Smooth muscle cell (in vitro differentiated cells): ENCODE data around the gene CNEP1R1. TPM values are rescaled to one million over a fixed set of nuclear protein-coding genes. Genes with fewer than 3 reads are reported as not detected.

Experiments
- DNase-seq: peaks from one replicate; lab custom pipeline; 2025; ENCODE audit not compliant: unreplicated experiment; lab: John Stamatoyannopoulos, UW
- H2AFZ ChIP-seq: fragments of 200-600 bp; sonication (generic); 2 replicates; pipeline ENCODE4 v1.6.0; 2016; ENCODE audit warnings: antibody characterized with exemption, low read depth, mild to moderate bottlenecking
- H3F3A ChIP-seq: fragments of 200-600 bp; sonication (generic); 2 replicates; pipeline ENCODE4 v1.6.0; 2017; ENCODE audit warnings: antibody characterized with exemption, low read depth
- H3K27ac ChIP-seq: fragments of 200-600 bp; sonication (generic); 2 replicates; pipeline ENCODE4 v1.5.1; 2016; ENCODE audit warnings: low read depth, mild to moderate bottlenecking
- H3K27me3 ChIP-seq: fragments of 200-600 bp; sonication (generic); 2 replicates; pipeline ENCODE4 v1.6.1; 2016; ENCODE audit warnings: low read depth, mild to moderate bottlenecking
- H3K36me3 ChIP-seq: fragments of 200-600 bp; sonication (generic); 2 replicates; pipeline ENCODE4 v1.5.1; 2016; ENCODE audit warnings: low read depth
- H3K4me1 ChIP-seq: fragments of 200-600 bp; sonication (generic); 2 replicates; pipeline ENCODE4 v1.5.1; 2016; ENCODE audit warnings: low read depth
- H3K4me2 ChIP-seq: fragments of 200-600 bp; sonication (generic); 2 replicates; pipeline ENCODE4 v1.6.0; 2016; ENCODE audit warnings: mild to moderate bottlenecking
- H3K4me3 ChIP-seq: fragments of 200-600 bp; sonication (generic); 2 replicates; pipeline ENCODE4 v1.5.1; 2016; ENCODE audit warnings: mild to moderate bottlenecking
- H3K79me2 ChIP-seq: fragments of 200-600 bp; sonication (generic); 2 replicates; pipeline ENCODE4 v1.6.0; 2016; ENCODE audit warnings: low read depth, mild to moderate bottlenecking
- H3K9ac ChIP-seq: fragments of 200-600 bp; sonication (generic); 2 replicates; pipeline ENCODE4 v1.6.0; 2016; ENCODE audit warnings: low read depth
- H3K9me3 ChIP-seq: fragments of 200-600 bp; sonication (generic); replicated peaks from 2 replicates; pipeline ENCODE4 v1.5.1; 2016; ENCODE audit warnings: low read depth
- H4K20me1 ChIP-seq: fragments of 200-600 bp; sonication (generic); 2 replicates; pipeline ENCODE4 v1.6.0; 2016; ENCODE audit warnings: low read depth
- WGBS: methylation state at CpG from one replicate; pipeline ENCODE4 v1.1.7; 2016; ENCODE audit warnings: low lambda C conversion rate; 5-methylcytosine and 5-hydroxymethylcytosine counted together
- polyA plus RNA-seq: library from polyadenylated mRNA; unstranded; fragments of >200 nt; fragmentation: Nextera tagmentation; extraction: Ambion mirVana; gene quantifications from 2 replicates; pipeline ENCODE4 v1.2.1, GENCODE V29; 2016
- total RNA-seq: library from RNA; depleted of rRNA; stranded (reverse); fragments of >200 nt; gene quantifications from 2 replicates; pipeline ENCODE4 v1.2.3, GENCODE V29; 2014
- TF ChIP-seq, protein P1 (sequence below): fragments of 200-600 bp; sonication (generic); IDR thresholded peaks from 2 replicates; pipeline ENCODE4 v1.5.1; 2017; ENCODE audit warnings: borderline replicate concordance, mild to moderate bottlenecking, antibody characterized with exemption; ENCODE audit not compliant: insufficient read depth, poor library complexity, severe bottlenecking

Gene CNEP1R1
- total and polyA plus RNA-seq, 2 experiments from 2014 or later: 21.3 to 31.7 TPM

DNA sequence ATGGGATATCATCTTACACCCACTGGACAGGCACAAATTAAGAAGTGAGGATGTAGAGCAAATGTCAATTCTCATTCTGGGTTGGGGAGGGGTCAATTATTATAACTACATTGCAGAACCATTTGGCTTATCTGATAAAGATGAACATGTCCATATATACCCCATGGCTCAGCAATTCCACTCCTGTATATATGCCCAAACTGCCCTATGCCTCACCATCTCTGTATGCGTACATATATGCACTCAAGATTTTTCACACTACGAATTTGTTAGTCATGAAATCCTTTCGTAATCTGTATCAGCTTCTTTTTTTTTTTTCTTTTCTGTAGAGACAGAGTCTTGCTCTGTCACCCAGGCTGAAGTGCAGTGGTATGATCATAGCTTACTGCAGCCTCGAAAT is 20.8 kb upstream of the CNEP1R1 start:
- Histone ChIP-seq H3K4me1 (no peaks in the 10 kb centered on the region), H3K27ac (no peak overlapping the region), H3K79me2 (no peaks in the 10 kb centered on the region), H3K9ac (no peak overlapping the region), H3K36me3 (no peaks in the 10 kb centered on the region), H3K4me3 (no peak overlapping the region), H2AFZ (no peak overlapping the region), H4K20me1 (no peaks in the 10 kb centered on the region), H3K4me2 (no peak overlapping the region), H3F3A (no peaks in the 10 kb centered on the region), H3K9me3 (no peaks in the 10 kb centered on the region), H3K27me3 (no peaks in the 10 kb centered on the region)
- DNase-seq: no peak
- TF ChIP-seq, protein P1, sequence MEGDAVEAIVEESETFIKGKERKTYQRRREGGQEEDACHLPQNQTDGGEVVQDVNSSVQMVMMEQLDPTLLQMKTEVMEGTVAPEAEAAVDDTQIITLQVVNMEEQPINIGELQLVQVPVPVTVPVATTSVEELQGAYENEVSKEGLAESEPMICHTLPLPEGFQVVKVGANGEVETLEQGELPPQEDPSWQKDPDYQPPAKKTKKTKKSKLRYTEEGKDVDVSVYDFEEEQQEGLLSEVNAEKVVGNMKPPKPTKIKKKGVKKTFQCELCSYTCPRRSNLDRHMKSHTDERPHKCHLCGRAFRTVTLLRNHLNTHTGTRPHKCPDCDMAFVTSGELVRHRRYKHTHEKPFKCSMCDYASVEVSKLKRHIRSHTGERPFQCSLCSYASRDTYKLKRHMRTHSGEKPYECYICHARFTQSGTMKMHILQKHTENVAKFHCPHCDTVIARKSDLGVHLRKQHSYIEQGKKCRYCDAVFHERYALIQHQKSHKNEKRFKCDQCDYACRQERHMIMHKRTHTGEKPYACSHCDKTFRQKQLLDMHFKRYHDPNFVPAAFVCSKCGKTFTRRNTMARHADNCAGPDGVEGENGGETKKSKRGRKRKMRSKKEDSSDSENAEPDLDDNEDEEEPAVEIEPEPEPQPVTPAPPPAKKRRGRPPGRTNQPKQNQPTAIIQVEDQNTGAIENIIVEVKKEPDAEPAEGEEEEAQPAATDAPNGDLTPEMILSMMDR: no peak
- WGBS: 93% methylated on average over 4 of the region's 4 CpGs

DNA sequence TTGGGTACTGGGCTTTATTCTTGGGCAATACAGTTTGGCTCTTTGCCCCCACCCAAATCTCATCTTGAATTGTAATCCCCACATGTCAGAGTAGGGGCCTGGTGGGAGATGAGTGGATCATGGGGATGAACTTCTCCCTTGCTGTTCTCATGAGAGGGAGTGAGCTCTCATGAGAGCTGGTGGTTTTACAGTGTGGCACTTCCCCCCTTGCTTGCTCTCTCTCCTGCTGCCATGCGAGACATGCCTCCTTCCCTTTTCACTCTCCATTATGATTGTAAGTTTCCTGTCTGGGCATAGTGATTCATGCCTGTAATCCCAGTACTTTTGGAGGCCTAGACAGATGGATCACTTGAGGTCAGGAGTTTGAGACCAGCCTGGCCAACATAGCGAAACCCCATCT is 18.1 kb upstream of the CNEP1R1 start:
- TF ChIP-seq, protein P1: no peak
- H2AFZ ChIP-seq: no peak overlapping the region

DNA sequence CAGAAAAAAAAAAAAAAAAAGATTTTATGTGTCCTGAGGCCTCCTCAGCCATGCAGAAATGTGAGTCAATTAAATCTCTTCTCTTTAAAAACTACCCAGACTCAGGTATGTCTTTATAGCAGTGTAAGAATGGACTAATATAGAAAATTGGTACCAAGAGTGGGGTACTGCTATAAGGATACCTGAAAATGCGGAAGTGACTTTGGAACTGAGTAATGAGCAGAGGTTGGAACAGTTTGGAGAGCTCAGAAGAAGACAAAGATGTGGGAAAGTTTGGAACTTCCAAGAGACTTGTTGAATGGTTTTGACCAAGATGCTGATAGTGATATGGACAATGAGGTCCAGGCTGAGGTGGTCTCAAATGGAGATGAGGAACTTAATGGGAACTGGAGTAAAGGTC is 17.3 kb upstream of the CNEP1R1 start:
- no peak overlapping the region for H2AFZ ChIP-seq
- H3K4me2 ChIP-seq: no peak overlapping the region
- no peaks in the 10 kb centered on the region for H3K79me2 ChIP-seq
- 97% methylated on average over 1 of the region's 1 CpG for WGBS
- H3K4me1 ChIP-seq: no peaks in the 10 kb centered on the region
- no peak overlapping the region for H3K27ac ChIP-seq
- no peak overlapping the region for H3K9ac ChIP-seq
- no peaks in the 10 kb centered on the region for H3K9me3 ChIP-seq
- no peaks in the 10 kb centered on the region for H3F3A ChIP-seq
- TF ChIP-seq, protein P1: no peak
- DNase-seq: no peak
- no peaks in the 10 kb centered on the region for H3K36me3 ChIP-seq
- no peak overlapping the region for H3K4me3 ChIP-seq
- no peaks in the 10 kb centered on the region for H4K20me1 ChIP-seq
- H3K27me3 ChIP-seq: no peaks in the 10 kb centered on the region

More for the DNA sequence above, 18.1 kb upstream of the CNEP1R1 start:
- DNase-seq: no peak
- H3K79me2 ChIP-seq: no peaks in the 10 kb centered on the region
- 77% methylated on average over 2 of the region's 2 CpGs for WGBS
- no peaks in the 10 kb centered on the region for H3K9me3 ChIP-seq
- H3K9ac ChIP-seq: no peak overlapping the region
- H4K20me1 ChIP-seq: no peaks in the 10 kb centered on the region
- no peaks in the 10 kb centered on the region for H3K27me3 ChIP-seq
- no peaks in the 10 kb centered on the region for H3F3A ChIP-seq
- H3K4me3 ChIP-seq: no peak overlapping the region
- H3K27ac ChIP-seq: no peak overlapping the region
- H3K4me1 ChIP-seq: no peaks in the 10 kb centered on the region
- H3K36me3 ChIP-seq: no peaks in the 10 kb centered on the region
- no peak overlapping the region for H3K4me2 ChIP-seq

DNA sequence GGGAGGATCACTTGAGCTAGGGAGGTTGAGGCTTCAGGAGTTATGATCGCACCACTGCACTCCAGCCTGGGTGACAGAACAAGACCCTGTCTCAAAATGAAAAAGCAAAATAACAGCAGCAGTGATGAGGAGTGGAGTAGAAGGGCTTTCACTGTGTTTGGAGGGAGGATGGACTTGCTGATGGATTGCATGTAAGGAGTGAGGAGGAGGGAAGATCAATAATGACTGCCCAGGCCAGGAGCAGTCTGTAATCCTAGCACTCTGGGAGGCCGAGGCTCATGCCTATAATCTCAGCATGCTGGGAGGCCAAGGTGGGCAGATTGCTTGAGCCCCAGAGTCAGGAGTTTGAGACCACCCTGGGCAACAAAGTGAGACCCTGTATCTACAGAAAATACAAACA is 14.8 kb upstream of the CNEP1R1 start:
- no peaks in the 10 kb centered on the region for H3F3A ChIP-seq
- H3K4me1 ChIP-seq: no peaks in the 10 kb centered on the region
- no peak overlapping the region for H2AFZ ChIP-seq
- no peaks in the 10 kb centered on the region for H3K79me2 ChIP-seq
- no peaks in the 10 kb centered on the region for H3K27me3 ChIP-seq
- no peak overlapping the region for H3K4me2 ChIP-seq
- TF ChIP-seq, protein P1: no peak
- no peaks in the 10 kb centered on the region for H3K36me3 ChIP-seq
- 87% methylated on average over 2 of the region's 2 CpGs for WGBS
- DNase-seq: no peak
- no peaks in the 10 kb centered on the region for H3K9me3 ChIP-seq
- H4K20me1 ChIP-seq: no peaks in the 10 kb centered on the region
- H3K27ac ChIP-seq: no peak overlapping the region
- no peak overlapping the region for H3K4me3 ChIP-seq
- H3K9ac ChIP-seq: no peak overlapping the region
